ENCODE measurements around the gene BMAL1.

DNA sequence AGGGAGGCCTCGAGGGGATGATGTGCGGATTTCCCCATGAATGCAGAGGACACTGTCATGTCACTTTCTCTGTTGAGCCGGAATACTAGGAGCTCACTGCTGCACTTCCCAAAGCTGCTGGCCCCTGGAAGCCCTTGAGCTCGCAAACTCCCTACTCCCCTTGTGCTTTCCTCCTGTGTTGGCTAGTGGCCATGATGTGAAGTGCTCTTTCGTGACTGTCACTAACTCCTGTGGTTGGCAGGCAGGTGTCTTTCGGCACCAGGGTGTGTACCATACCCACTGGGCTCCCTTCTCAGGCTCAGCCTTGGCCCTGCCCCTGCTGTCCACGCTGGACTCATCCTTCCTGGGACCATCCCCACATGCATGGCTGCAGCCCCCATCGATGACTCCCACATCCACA is 99.2 kb downstream of the BMAL1 start:
- TF ChIP-seq, protein P1, sequence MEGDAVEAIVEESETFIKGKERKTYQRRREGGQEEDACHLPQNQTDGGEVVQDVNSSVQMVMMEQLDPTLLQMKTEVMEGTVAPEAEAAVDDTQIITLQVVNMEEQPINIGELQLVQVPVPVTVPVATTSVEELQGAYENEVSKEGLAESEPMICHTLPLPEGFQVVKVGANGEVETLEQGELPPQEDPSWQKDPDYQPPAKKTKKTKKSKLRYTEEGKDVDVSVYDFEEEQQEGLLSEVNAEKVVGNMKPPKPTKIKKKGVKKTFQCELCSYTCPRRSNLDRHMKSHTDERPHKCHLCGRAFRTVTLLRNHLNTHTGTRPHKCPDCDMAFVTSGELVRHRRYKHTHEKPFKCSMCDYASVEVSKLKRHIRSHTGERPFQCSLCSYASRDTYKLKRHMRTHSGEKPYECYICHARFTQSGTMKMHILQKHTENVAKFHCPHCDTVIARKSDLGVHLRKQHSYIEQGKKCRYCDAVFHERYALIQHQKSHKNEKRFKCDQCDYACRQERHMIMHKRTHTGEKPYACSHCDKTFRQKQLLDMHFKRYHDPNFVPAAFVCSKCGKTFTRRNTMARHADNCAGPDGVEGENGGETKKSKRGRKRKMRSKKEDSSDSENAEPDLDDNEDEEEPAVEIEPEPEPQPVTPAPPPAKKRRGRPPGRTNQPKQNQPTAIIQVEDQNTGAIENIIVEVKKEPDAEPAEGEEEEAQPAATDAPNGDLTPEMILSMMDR (conservative IDR thresholded peaks at IDR 0.05; ENCODE audit: low read depth, low read length) = no peak
- TF ChIP-seq EZH2 (IDR thresholded peaks at IDR 0.05; ENCODE audit: borderline replicate concordance, low read depth, low read length, poor library complexity, severe bottlenecking) = no peak
